Heart left ventricle (tissue), 13 donors: ENCODE measurements around the gene STEAP1B.

Source experiments
- POLR2A ChIP-seq, 2 donors: fragments of 450-650 bp; IDR thresholded peaks; one replicate each; pipeline ENCODE4 v1.6.1; 2017; ENCODE audit warnings: antibody characterized with exemption in 2 of 2, mild to moderate bottlenecking in 2 of 2, moderate library complexity in 2 of 2
- TF ChIP-seq, protein P1 (sequence below), 12 donors: fragments of 200-600 bp; sonication (generic) in 4 of 12; IDR thresholded peaks; one replicate each; pipeline versions ENCODE4 v1.5.0 to v1.8.0; 2018 to 2022; ENCODE audit warnings: antibody characterized with exemption in 12 of 12, mild to moderate bottlenecking in 5 of 12
- donor health status: ischemic (EF 13 %, LVEDD 7.1; RV severe dilation, severe dysfunction).
- donor health status: DM: no; HTN: yes; CAD: no.
- donor health status: DM: no; HTN: no; CAD: no.
- donor health status: ischemic (EF 25% LVEDD 6.9; RV normal size, moderate dysfunction).
- donor health status: ischemic (EF 25% LVEDD 5.7; RV mildly dilated, moderate dysfunction).
- donor health status: ischemic (EF 35%, LVEDD 5.7; RV mildly dilated, moderate dysfunction).
- donor health status: nonischemic (EF 11% LVEDD 7.7; RV severe dilation, severe dysfunction).
- donor health status: DM: yes; HTN: yes; CAD: no.
- donor health status: PGD.
- donor health status: ischemic (EF 29% LVEDD 5.4; RV normal size, mild dysfunction).
- donor health status: nonischemic (EF 23%, LVEDD 6.1; RV moderate dilation, normal function).

DNA sequence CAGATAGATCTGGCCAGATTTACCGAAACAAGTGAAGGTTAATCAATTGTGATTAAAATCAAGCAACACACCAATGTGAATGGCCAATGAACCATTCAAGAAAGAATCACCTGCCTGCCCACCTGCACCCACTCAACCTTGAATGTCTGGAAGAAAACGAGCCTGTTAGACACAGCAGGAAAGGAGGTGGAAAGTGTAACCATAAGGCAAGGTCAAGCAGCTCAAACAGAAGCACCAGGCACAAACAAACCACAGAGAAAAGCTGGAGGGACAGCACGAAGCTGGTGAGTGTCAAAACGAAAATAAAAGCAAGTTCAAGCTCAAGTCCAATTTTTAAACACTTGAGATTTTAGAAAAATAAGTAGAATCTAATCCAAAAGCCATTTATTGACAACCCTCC is 64.9 kb downstream of the STEAP1B start:
- TF ChIP-seq, protein P1, sequence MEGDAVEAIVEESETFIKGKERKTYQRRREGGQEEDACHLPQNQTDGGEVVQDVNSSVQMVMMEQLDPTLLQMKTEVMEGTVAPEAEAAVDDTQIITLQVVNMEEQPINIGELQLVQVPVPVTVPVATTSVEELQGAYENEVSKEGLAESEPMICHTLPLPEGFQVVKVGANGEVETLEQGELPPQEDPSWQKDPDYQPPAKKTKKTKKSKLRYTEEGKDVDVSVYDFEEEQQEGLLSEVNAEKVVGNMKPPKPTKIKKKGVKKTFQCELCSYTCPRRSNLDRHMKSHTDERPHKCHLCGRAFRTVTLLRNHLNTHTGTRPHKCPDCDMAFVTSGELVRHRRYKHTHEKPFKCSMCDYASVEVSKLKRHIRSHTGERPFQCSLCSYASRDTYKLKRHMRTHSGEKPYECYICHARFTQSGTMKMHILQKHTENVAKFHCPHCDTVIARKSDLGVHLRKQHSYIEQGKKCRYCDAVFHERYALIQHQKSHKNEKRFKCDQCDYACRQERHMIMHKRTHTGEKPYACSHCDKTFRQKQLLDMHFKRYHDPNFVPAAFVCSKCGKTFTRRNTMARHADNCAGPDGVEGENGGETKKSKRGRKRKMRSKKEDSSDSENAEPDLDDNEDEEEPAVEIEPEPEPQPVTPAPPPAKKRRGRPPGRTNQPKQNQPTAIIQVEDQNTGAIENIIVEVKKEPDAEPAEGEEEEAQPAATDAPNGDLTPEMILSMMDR (IDR thresholded peaks at IDR 0.05) = no peak
- TF ChIP-seq POLR2A (IDR thresholded peaks at IDR 0.05) = no peak
